Endodermal cell (in vitro differentiated cells): ENCODE results near the gene GK2. TPM values are rescaled to one million over a fixed set of nuclear protein-coding genes. Genes with fewer than 3 reads are reported as not detected.
A peak's percentile ranks its signal among the peaks of the same experiment; 100 is the strongest.

Source experiments
- DNase-seq: peaks from one replicate; pipeline ENCODE4 v3.0.0-alpha.2; 2017
- H3K27ac ChIP-seq: 2 replicates; pipeline ENCODE4 v1.5.1; 2013; ENCODE audit warnings: mild to moderate bottlenecking, low read depth, low read length, moderate library complexity
- H3K27me3 ChIP-seq: 2 replicates; pipeline ENCODE4 v1.6.1; 2013; ENCODE audit warnings: mild to moderate bottlenecking, low read length, moderate library complexity; ENCODE audit not compliant: insufficient read depth, control insufficient read depth, poor library complexity, severe bottlenecking
- H3K36me3 ChIP-seq: 2 replicates; pipeline ENCODE4 v1.7.0; 2013; ENCODE audit warnings: mild to moderate bottlenecking, low read length, moderate library complexity; ENCODE audit not compliant: control insufficient read depth, insufficient read depth
- H3K4me1 ChIP-seq: one replicate; pipeline ENCODE4 v1.7.0; 2013; ENCODE audit warnings: low read length; ENCODE audit not compliant: control insufficient read depth, insufficient read depth
- H3K4me3 ChIP-seq: 2 replicates; pipeline ENCODE4 v1.5.1; 2013; ENCODE audit warnings: mild to moderate bottlenecking, low read length, moderate library complexity
- H3K9ac ChIP-seq: 2 replicates; pipeline ENCODE4 v1.6.1; 2013; ENCODE audit warnings: mild to moderate bottlenecking, low read length, moderate library complexity; ENCODE audit not compliant: poor library complexity, severe bottlenecking; ENCODE audit errors: extremely low read depth
- H3K9me3 ChIP-seq: 2 replicates; pipeline ENCODE4 v1.6.1; 2013; ENCODE audit warnings: mild to moderate bottlenecking, low read length, moderate library complexity; ENCODE audit not compliant: control insufficient read depth
- H3K27ac Mint-ChIP-seq: 2 replicates; pipeline ENCODE4 v1.8.0; 2020; ENCODE audit warnings: mixed read lengths
- H3K27me3 Mint-ChIP-seq: 2 replicates; pipeline ENCODE4 v1.8.0; 2021; ENCODE audit warnings: mild to moderate bottlenecking, mixed read lengths; ENCODE audit not compliant: insufficient read depth
- H3K36me3 Mint-ChIP-seq: 2 replicates; pipeline ENCODE4 v1.8.0; 2020; ENCODE audit warnings: low read depth, mixed read lengths
- H3K4me1 Mint-ChIP-seq: 2 replicates; pipeline ENCODE4 v1.8.0; 2020; ENCODE audit warnings: mixed read lengths
- H3K4me3 Mint-ChIP-seq: 2 replicates; pipeline ENCODE4 v1.8.0; 2020; ENCODE audit warnings: mild to moderate bottlenecking, moderate library complexity, mixed read lengths
- H3K9me3 Mint-ChIP-seq: 2 replicates; pipeline ENCODE4 v1.8.0; 2020; ENCODE audit warnings: mild to moderate bottlenecking, mixed read lengths
- WGBS, 2 experiments: methylation state at CpG; one replicate each; pipeline versions ENCODE4 v1.1.5 to v1.1.7; 2013; ENCODE audit warnings: missing lambda C conversion rate in 2 of 2, mixed read lengths in 1 of 2; ENCODE audit not compliant: insufficient coverage in 1 of 2, insufficient read length in 1 of 2; 5-methylcytosine and 5-hydroxymethylcytosine counted together
- total RNA-seq, 2 donors: library from RNA; stranded (reverse); fragmentation: NEBNext Ultra II Directional in 1 of 2; extraction: Animal tissue kit (Norgen Biotek cat#: 25700) in 1 of 2; gene quantifications; 2 replicates in 1 of 2; 3 replicates in 1 of 2; pipeline ENCODE4 v1.2.1, GENCODE V29; 2021
- TF ChIP-seq, protein P1 (sequence below): fragments of 200-600 bp; sonication (generic); conservative IDR thresholded peaks from 2 replicates; pipeline ENCODE4 v1.5.0; 2021; ENCODE audit warnings: antibody characterized with exemption, mild to moderate bottlenecking

The GK2 gene
- total RNA-seq, 2 donors from 2014 or later = not detected

DNA sequence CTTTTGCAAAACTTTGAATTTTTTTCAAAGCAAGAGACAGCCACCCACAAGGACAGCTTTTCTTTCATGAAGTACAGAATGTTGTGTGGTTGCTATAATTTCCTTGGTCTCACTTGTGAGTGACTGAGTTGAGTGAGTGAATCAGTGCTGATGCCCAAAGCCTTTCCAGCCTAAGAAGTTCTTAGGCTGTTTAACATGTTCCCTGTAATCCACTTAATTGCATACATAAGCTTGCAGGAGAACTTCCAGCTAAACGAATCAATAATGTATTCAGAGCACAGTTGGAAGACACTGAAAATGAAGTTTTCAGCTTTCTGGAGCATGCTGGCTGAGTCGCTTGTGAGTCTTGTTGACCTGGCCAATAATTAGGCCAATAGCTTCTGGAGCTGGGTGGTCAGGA lies 42.0 kb upstream of the GK2 start:
- WGBS, 2 experiments = 83 to 85% methylated on average over 2 of the region's 2 CpGs
- Mint-ChIP-seq H3K9me3 (no peaks in the 10 kb centered on the region), H3K27me3 (no peaks in the 10 kb centered on the region), H3K4me1 (peaks cover 16% of the 10 kb centered on the region), H3K27ac (no peak overlapping the region), H3K4me3 (no peak overlapping the region), H3K36me3 (no peaks in the 10 kb centered on the region)
- no peak for DNase-seq
- Histone ChIP-seq H3K4me1 (no peaks in the 10 kb centered on the region), H3K27me3 (no peaks in the 10 kb centered on the region), H3K27ac (no peak overlapping the region), H3K36me3 (no peaks in the 10 kb centered on the region), H3K9me3 (no peaks in the 10 kb centered on the region), H3K4me3 (no peak overlapping the region), H3K9ac (no peak overlapping the region)
- TF ChIP-seq, protein P1, sequence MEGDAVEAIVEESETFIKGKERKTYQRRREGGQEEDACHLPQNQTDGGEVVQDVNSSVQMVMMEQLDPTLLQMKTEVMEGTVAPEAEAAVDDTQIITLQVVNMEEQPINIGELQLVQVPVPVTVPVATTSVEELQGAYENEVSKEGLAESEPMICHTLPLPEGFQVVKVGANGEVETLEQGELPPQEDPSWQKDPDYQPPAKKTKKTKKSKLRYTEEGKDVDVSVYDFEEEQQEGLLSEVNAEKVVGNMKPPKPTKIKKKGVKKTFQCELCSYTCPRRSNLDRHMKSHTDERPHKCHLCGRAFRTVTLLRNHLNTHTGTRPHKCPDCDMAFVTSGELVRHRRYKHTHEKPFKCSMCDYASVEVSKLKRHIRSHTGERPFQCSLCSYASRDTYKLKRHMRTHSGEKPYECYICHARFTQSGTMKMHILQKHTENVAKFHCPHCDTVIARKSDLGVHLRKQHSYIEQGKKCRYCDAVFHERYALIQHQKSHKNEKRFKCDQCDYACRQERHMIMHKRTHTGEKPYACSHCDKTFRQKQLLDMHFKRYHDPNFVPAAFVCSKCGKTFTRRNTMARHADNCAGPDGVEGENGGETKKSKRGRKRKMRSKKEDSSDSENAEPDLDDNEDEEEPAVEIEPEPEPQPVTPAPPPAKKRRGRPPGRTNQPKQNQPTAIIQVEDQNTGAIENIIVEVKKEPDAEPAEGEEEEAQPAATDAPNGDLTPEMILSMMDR = no peak

DNA sequence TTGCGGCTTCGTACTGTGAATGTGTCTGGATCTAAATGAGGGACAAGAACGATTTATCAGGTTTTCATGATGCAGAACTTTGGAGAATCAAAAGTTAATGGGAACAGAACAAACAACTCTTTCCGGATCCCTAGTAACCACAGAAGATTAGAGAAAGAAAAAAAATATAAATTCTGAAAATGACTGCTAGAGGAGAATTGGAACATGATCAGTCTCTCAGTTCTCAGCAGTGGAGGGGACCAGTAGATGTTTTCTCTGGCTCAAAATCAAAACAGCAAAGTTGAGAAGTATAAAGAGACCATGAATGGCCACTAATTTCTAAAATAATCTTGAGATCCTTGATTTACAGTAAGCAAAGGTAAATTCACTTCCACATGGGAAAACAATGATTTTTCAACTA lies 38.1 kb upstream of the GK2 start:
- H3K4me1 Mint-ChIP-seq = peaks cover 15% of the 10 kb centered on the region
- H3K36me3 Mint-ChIP-seq = no peaks in the 10 kb centered on the region
- no peak overlapping the region for H3K27ac ChIP-seq
- no peaks in the 10 kb centered on the region for H3K9me3 Mint-ChIP-seq
- no peaks in the 10 kb centered on the region for H3K36me3 ChIP-seq
- no peaks in the 10 kb centered on the region for H3K4me1 ChIP-seq
- H3K4me3 Mint-ChIP-seq = no peak overlapping the region
- TF ChIP-seq, protein P1 = no peak
- H3K4me3 ChIP-seq = no peak overlapping the region
- no peaks in the 10 kb centered on the region for H3K27me3 Mint-ChIP-seq
- H3K27me3 ChIP-seq = no peaks in the 10 kb centered on the region
- H3K9me3 ChIP-seq = no peaks in the 10 kb centered on the region
- 93 to 96% methylated on average over 3 to 4 of the region's 4 CpGs for WGBS, 2 experiments
- H3K27ac Mint-ChIP-seq = no peak overlapping the region
- H3K9ac ChIP-seq = no peak overlapping the region
- no peak for DNase-seq

DNA sequence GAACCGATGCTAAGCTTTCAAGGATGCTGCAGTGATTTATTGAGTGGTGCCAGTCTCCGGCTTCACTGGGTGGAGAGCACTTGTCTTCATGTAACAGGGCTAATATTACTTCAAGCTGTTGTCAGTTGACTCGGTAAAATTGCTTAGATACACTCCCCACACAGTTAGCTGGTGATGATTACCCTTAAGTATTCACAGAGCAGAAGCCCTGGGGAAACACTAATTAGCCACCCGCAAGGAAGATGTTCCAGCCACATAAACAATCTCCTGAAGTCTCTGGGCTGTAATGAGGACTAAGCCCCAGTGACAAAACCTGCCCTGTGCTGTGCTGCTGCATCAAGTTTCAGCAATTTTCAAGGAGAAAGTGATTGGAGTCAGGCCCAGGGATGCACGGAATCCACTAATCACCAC lies 37.3 kb upstream of the GK2 start:
- H3K4me3 ChIP-seq = no peak overlapping the region
- Mint-ChIP-seq H3K4me1 (peaks cover 15% of the 10 kb centered on the region), H3K27ac (no peak overlapping the region), H3K9me3 (no peaks in the 10 kb centered on the region), H3K36me3 (no peaks in the 10 kb centered on the region), H3K4me3 (no peak overlapping the region), H3K27me3 (no peaks in the 10 kb centered on the region)
- H3K9ac ChIP-seq = no peak overlapping the region
- 78 to 88% methylated on average over 3 to 5 of the region's 5 CpGs for WGBS, 2 experiments
- no peaks in the 10 kb centered on the region for H3K4me1 ChIP-seq
- no peaks in the 10 kb centered on the region for H3K27me3 ChIP-seq
- H3K27ac ChIP-seq = no peak overlapping the region
- peak; percentile 52 for DNase-seq
- no peaks in the 10 kb centered on the region for H3K36me3 ChIP-seq
- TF ChIP-seq, protein P1 = no peak
- no peaks in the 10 kb centered on the region for H3K9me3 ChIP-seq
